Loucy (cell line): ENCODE data around the gene ORMDL2.

ENCODE experiments used
- H2AFZ ChIP-seq: fragments of 200-600 bp; sonication (generic); 2 replicates; pipeline ENCODE4 v1.6.0; 2016; ENCODE audit warnings: antibody characterized with exemption, mild to moderate bottlenecking, low read length, moderate library complexity
- H3F3A ChIP-seq: fragments of 200-600 bp; 2 replicates; pipeline ENCODE4 v1.6.0; 2016; ENCODE audit warnings: antibody characterized with exemption, low read depth, mild to moderate bottlenecking
- H3K27me3 ChIP-seq: fragments of 200-600 bp; sonication (generic); 2 replicates; pipeline ENCODE4 v1.6.1; 2014; ENCODE audit warnings: low read length, mild to moderate bottlenecking; ENCODE audit not compliant: insufficient read depth, poor library complexity, severe bottlenecking
- H3K36me3 ChIP-seq: fragments of 200-600 bp; sonication (generic); 2 replicates; pipeline ENCODE4 v1.6.1; 2016; ENCODE audit warnings: low read length; ENCODE audit not compliant: insufficient read depth
- H3K4me1 ChIP-seq: fragments of 200-600 bp; sonication (generic); 2 replicates; pipeline ENCODE4 v1.5.1; 2014; ENCODE audit warnings: low read length, mild to moderate bottlenecking; ENCODE audit not compliant: insufficient read depth, poor library complexity, severe bottlenecking
- H3K4me2 ChIP-seq: fragments of 200-600 bp; sonication (generic); 2 replicates; pipeline ENCODE4 v1.6.0; 2014; ENCODE audit warnings: antibody characterized with exemption, low read length, low read depth, mild to moderate bottlenecking; ENCODE audit not compliant: poor library complexity, severe bottlenecking
- H3K4me3 ChIP-seq: fragments of 200-600 bp; sonication (generic); 2 replicates; pipeline ENCODE4 v1.5.1; 2014; ENCODE audit warnings: low read length, mild to moderate bottlenecking, mixed read lengths; ENCODE audit not compliant: poor library complexity, severe bottlenecking
- H3K79me2 ChIP-seq: fragments of 200-600 bp; sonication (generic); 2 replicates; pipeline ENCODE4 v1.6.1; 2014; ENCODE audit warnings: low read length; ENCODE audit not compliant: insufficient read depth
- H3K9ac ChIP-seq: fragments of 200-600 bp; sonication (generic); 2 replicates; pipeline ENCODE4 v1.6.0; 2014; ENCODE audit warnings: mild to moderate bottlenecking, low read depth, low read length, moderate library complexity; ENCODE audit not compliant: poor library complexity, severe bottlenecking
- H3K9me2 ChIP-seq: fragments of 200-600 bp; sonication (generic); replicated peaks from 2 replicates; pipeline ENCODE4 v1.6.1; 2016; ENCODE audit warnings: low read depth, low read length, mixed read lengths
- H3K9me3 ChIP-seq: fragments of 200-600 bp; sonication (generic); 2 replicates; pipeline ENCODE4 v1.6.1; 2014; ENCODE audit warnings: mild to moderate bottlenecking, antibody characterized with exemption, low read length, low read depth; ENCODE audit not compliant: insufficient read depth
- H4K20me1 ChIP-seq: fragments of 200-600 bp; sonication (generic); 2 replicates; pipeline ENCODE4 v1.6.0; 2014; ENCODE audit warnings: antibody characterized with exemption, low read length, mild to moderate bottlenecking; ENCODE audit not compliant: insufficient read depth, poor library complexity, severe bottlenecking
- EZH2phosphoT487 ChIP-seq: fragments of 200-600 bp; IDR thresholded peaks from 2 replicates; pipeline ENCODE4 v1.6.1; 2018; ENCODE audit warnings: antibody characterized with exemption, mild to moderate bottlenecking, moderate library complexity, borderline replicate concordance
- TF ChIP-seq, protein P1 (sequence below): fragments of 200-600 bp; sonication (generic); conservative IDR thresholded peaks from 2 replicates; pipeline ENCODE4 v1.5.1; 2014; ENCODE audit warnings: mild to moderate bottlenecking, antibody characterized with exemption, low read length

ORMDL2 gene

DNA sequence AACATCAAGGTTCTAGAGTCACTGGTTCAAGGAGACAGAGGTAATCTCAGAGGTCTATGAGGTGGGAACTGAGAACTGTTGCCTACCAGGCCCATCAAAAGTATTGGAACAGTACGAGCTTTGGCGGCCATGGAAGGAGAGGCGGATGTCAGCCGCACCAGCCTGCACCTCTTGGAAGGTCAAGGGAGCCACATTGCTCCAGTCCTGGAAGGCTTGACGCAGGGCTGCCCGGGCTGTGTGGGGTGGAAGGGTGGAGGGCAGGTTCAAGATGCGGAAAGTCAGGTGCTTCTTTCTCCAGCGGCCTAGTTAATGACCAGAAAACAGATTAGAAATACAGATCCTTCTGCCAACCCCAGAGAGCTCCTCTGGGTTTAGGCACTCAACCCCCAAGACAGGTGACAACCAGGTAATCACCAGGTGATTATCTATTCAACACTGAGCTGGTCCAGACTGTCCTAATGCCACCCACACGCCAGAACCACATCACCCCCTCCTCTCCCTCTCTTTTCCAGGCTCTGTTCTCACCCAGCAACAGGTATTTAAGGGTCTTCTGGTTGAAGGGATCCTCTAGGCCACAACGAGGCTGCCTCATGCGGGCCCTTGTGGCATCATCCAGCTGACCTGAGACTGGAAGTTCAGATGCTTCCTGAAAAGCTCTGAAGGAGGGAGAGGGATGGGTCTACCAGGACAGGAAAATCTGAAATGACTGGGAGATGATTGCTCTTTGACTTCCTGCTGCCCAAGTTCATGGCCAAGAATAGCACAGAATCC lies 22.9 kb downstream of the ORMDL2 start:
- H2AFZ ChIP-seq, result no peak overlapping the region
- H3K36me3 ChIP-seq, result no peaks in the 10 kb centered on the region
- H3K79me2 ChIP-seq, result no peaks in the 10 kb centered on the region
- no peak overlapping the region for H3K4me3 ChIP-seq
- H3K27me3 ChIP-seq, result no peaks in the 10 kb centered on the region
- TF ChIP-seq, protein P1, sequence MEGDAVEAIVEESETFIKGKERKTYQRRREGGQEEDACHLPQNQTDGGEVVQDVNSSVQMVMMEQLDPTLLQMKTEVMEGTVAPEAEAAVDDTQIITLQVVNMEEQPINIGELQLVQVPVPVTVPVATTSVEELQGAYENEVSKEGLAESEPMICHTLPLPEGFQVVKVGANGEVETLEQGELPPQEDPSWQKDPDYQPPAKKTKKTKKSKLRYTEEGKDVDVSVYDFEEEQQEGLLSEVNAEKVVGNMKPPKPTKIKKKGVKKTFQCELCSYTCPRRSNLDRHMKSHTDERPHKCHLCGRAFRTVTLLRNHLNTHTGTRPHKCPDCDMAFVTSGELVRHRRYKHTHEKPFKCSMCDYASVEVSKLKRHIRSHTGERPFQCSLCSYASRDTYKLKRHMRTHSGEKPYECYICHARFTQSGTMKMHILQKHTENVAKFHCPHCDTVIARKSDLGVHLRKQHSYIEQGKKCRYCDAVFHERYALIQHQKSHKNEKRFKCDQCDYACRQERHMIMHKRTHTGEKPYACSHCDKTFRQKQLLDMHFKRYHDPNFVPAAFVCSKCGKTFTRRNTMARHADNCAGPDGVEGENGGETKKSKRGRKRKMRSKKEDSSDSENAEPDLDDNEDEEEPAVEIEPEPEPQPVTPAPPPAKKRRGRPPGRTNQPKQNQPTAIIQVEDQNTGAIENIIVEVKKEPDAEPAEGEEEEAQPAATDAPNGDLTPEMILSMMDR, result no peak
- no peak for TF ChIP-seq EZH2phosphoT487
- no peaks in the 10 kb centered on the region for H3K4me1 ChIP-seq
- H3K9me2 ChIP-seq, result no peaks in the 10 kb centered on the region
- H4K20me1 ChIP-seq, result no peaks in the 10 kb centered on the region
- no peak overlapping the region for H3K4me2 ChIP-seq
- H3F3A ChIP-seq, result no peaks in the 10 kb centered on the region
- no peaks in the 10 kb centered on the region for H3K9me3 ChIP-seq
- no peak overlapping the region for H3K9ac ChIP-seq

DNA sequence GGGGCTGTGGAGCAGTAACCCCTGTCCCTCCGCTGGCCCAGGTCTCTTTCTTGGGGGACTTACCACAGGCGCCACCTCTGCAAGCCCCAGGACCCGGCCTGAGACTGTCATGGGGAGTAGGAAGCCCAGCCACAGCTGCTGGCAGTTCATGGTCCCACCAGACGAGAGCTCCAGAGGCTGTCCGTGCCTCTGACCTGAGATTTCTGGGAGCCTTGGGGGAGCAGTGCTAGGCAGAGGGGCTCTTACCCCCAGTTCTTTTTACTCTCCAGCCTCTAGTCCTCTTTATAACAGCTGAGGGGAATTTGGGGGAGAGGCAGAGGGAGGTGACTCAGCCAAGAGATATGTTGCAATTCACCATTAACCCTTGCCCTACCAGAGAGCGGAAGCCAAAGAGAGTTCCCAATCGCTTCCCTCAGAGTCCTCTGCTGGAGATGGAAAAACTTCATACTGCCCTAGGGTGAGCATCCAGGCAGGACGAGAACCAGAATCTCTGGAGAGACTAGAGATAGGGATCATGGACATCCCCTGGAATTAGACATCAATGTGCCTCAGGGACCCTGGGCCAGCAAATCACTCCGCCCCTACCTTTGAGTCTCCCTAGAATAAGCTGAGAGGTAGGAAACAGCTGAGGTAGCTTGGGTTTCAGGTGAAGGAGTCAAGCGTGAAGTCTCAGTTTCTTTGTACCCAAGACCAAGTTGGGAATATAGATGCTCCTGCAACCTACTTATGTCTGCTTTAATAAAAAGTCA lies 25.0 kb downstream of the ORMDL2 start, which contains the start of gene MMP19:
Gene MMP19 (minus strand): TSS at position 256 of the 749 bp plus-strand sequence. CDS start 106 bp downstream, at position 150.
- no peaks in the 10 kb centered on the region for H3K9me3 ChIP-seq
- H3K4me1 ChIP-seq, result no peaks in the 10 kb centered on the region
- H2AFZ ChIP-seq, result no peak within 1 kb of the TSS
- H4K20me1 ChIP-seq, result no peaks in the 10 kb centered on the region
- no peaks in the 10 kb centered on the region for H3K79me2 ChIP-seq
- H3K36me3 ChIP-seq, result no peaks in the 10 kb centered on the region
- no peaks in the 10 kb centered on the region for H3K9me2 ChIP-seq
- no peak within 1 kb of the TSS for H3K4me2 ChIP-seq
- no peaks in the 10 kb centered on the region for H3F3A ChIP-seq
- H3K4me3 ChIP-seq, result no peak within 1 kb of the TSS
- TF ChIP-seq EZH2phosphoT487, result no peak
- TF ChIP-seq, protein P1, result no peak
- H3K9ac ChIP-seq, result no peak within 1 kb of the TSS
- H3K27me3 ChIP-seq, result no peaks in the 10 kb centered on the region

DNA sequence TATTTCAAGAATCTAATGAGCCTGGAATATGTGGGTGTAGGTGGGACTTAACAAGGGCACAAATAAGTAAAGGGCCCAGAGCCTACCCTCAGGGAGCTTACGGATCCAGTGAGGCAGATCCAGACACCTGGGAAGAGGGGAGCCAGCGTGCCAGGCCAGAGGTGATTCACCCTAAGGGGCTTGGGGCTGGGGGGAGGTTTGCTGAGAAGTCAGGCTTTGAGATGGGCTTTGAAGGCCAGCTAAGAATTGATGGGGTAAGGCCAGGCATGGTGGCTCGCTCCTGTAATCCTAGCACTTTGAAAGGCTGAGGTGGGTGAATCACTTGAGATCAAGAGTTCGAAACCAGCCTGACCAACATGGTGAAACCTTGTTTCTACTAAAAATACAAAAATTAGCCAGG lies 25.6 kb downstream of the ORMDL2 start:
- Histone ChIP-seq H3K36me3 (no peaks in the 10 kb centered on the region), H3K4me3 (no peak overlapping the region), H4K20me1 (no peaks in the 10 kb centered on the region), H3K4me1 (no peaks in the 10 kb centered on the region), H3K79me2 (no peaks in the 10 kb centered on the region), H3K9ac (no peak overlapping the region), H3K9me2 (no peaks in the 10 kb centered on the region), H2AFZ (no peak overlapping the region), H3K27me3 (no peaks in the 10 kb centered on the region), H3F3A (no peaks in the 10 kb centered on the region), H3K9me3 (no peaks in the 10 kb centered on the region), H3K4me2 (no peak overlapping the region)
- no peak for TF ChIP-seq EZH2phosphoT487
- TF ChIP-seq, protein P1, result no peak
